Myocyte (in vitro differentiated cells): ENCODE data around the gene DEFB123. TPM values are rescaled to one million over a fixed set of nuclear protein-coding genes. Genes with fewer than 3 reads are reported as not detected.
"Not testable (repeated sequence)": the region's sequence is repeated elsewhere in the genome, so short reads cannot be mapped to it uniquely, and the experiment has no call there.

Experiments used
- DNase-seq: peaks from one replicate; pipeline ENCODE4 v3.0.0-alpha.2; 2012; ENCODE audit warnings: low read depth
- polyA plus RNA-seq: library from polyadenylated mRNA; unstranded; fragments of >200 nt; gene quantifications from one replicate; pipeline ENCODE4 v1.2.1, GENCODE V29; 2012; ENCODE audit warnings: missing spikeins
- total RNA-seq: library from RNA; depleted of rRNA; stranded (reverse); fragments of >200 nt; gene quantifications from 2 replicates; pipeline ENCODE4 v1.2.3, GENCODE V29; 2014

Gene DEFB123, protein sequence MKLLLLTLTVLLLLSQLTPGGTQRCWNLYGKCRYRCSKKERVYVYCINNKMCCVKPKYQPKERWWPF
- total RNA-seq: not detected in 2 replicates
- polyA plus RNA-seq: not detected

DNA sequence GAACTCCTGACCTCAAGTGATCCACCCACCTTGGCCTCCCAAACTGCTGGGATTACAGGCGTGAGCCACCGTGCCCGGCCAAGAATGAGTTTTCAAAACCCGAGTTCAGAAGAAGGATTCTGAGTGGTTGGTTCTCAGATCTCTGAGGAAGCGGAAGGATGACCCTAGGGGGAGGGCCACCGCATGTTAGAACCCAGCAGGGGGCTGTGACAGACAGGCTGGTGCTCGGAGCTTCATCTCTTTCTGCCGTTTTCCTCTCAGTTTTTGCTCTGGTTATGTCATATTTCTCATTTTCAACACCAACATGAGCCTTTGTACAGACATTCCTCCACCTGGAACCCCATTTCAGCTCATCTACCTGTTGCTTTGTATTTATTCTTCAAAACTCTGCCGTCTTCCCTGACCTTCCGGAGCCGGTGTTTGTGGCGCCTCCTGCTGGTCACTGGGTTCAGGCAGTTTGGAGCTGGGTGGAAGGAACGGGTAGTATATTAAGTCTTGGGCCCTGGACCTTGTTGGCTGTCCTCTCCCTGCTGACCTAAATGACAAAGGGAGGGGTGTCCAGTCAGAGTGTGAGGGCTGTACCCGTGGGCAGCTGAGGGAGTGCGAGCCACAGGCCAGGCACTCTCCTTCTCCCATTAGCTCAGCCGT, at the start of gene DEFB123:
Gene DEFB123, plus strand, starts transcription at position 621 of the 648 bp plus-strand sequence. CDS start 67 bp downstream, outside the sequence.
- DNase-seq: no peak

- DNase-seq: no peak
Observed at GRCh38 chr20:31392836-31393235, 47.6 kb upstream of the DEFB123 start.

DNA sequence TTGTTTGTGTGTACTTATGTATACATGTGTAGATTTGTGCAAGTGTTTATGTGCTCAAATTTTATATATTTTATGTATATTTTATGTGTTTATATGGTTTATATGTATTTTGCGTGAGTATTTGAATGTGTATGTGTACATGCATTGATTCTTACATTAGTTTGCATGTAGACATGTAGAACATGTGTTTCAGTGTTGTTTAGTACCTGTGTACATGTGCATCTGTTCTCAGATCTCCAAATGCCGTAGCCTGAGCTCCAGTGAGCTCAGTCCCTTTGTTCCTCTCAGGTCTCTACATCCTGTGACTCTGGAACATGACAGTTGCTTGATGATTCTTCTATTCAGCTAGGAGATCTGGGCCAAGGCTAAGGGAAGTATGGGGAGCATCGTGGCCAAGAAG, 45.5 kb upstream of the DEFB123 start:
- no peak for DNase-seq

GRCh38 chr20:31403886-31404285, 36.5 kb upstream of the DEFB123 start:
- DNase-seq: no peak

GRCh38 chr20:31406115-31406514, 34.3 kb upstream of the DEFB123 start, which contains the start of gene DEFB121:
DEFB121 (minus strand) TSS chr20:31406215; CDS start chr20:31406152, 63 bp downstream.
- no peak for DNase-seq

DNA sequence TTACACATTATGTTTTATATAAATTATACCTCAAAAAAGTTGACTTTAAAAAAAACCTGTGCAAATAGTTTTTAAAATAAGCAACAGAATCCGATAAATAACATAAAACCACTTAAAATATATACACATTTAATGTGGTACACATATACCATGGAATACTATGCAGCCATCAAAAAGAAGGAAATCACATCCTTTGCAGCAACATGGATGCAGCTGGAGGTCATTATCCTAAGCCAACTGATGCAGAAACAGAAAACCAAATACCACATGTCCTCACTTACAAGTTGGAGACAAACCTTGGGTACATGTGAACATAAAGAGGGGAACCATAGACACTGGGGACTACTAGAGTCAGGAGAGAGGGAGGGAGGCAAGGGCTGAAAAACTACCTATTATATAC, 30.4 kb upstream of the DEFB123 start:
- DNase-seq: no peak

DNA sequence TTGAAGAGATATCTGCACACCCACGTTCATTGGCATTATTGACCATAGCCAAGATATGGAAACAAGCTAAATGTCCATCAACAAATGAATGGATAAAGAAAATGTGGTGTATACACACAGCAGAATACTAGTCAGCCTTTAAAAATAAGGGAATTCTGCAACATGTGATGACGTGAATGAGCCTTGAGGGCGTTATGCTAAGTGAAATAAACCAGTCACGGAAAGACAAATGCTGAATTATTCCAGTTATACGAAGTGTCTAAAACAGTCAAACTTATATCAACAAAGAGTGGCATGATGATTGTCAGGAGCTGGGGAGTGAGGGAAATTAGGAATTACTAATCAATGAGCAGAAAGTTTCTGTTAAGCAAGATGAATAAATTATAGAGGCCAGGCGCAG, 26.1 kb upstream of the DEFB123 start:
- DNase-seq: no peak

GRCh38 chr20:31415653-31416052, 24.8 kb upstream of the DEFB123 start:
- no peak for DNase-seq

DNA sequence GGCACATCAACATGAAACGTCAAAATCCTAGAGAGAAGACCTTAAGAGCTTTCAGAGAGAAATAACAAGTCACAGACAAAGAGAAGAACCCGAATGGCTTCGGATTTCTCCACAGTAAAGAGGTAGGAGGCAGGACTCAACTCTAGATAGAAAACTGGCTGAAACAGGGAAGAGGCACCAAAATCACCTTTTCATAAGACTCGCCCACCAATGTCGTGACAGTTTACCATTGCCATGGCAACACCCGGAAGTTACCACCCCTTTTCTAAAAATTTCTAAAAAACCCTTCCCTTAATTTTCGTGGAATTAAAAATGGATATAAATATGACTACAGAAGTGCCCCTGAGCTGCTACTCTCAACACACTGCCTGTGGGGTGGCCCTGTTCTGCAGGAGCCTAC, 22.1 kb upstream of the DEFB123 start:
- DNase-seq: no peak

- no peak for DNase-seq
Observed at GRCh38 chr20:31425797-31426196, 14.6 kb upstream of the DEFB123 start.

DNA sequence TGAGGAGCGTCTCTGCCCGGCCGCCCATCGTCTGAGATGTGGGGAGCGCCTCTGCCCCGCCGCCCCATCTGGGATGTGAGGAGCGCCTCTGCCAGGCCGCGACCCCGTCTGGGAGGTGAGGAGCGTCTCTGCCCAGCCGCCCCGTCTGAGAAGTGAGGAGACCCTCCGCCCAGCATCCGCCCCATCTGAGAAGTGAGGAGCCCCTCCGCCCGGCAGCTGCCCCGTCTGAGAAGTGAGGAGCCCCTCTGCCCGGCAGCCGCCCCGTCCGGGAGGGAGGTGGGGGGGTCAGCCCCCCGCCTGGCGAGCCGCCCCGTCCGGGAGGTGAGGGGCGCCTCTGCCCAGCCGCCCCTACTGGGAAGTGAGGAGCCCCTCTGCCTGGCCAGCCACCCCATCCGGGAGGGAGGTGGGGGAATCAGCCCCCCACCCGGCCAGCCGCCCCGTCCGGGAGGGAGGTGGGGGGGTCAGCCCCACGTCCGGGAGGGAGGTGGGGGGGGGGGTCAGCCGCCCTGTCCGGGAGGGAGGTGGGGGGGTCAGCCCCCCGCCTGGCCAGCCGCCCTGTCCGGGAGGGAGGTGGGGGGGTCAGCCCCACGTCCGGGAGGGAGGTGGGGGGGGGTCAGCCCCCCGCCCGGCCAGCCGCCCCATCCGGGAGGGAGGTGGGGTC, 13.4 kb upstream of the DEFB123 start:
- not testable (repeated sequence) for DNase-seq

GRCh38 chr20:31427576-31427975, 12.9 kb upstream of the DEFB123 start:
- DNase-seq: not testable (repeated sequence)

GRCh38 chr20:31430568-31431115, 9.8 kb upstream of the DEFB123 start:
- no peak for DNase-seq

GRCh38 chr20:31446084-31446819, 5.8 kb downstream of the DEFB123 start:
- no peak for DNase-seq

GRCh38 chr20:31449511-31450414, 9.3 kb downstream of the DEFB123 start:
- no peak for DNase-seq

DNA sequence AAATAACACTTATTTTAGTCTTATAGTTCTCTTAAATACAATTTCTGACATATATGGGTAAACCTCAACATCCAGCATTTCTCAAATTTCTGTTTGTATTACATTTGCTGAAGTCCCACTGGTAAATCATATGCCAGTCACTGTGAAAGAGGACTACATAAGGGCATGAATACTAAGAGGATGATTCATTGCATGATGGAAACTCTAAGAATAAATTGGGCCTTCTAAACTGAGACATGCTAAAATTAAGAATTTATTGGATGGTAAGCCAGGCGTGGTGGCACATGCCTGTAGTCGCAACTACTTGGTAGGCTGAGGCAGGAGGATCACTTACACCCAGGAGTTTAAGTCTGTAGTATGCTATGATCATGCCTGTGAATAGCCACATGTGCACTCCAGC, 12.1 kb downstream of the DEFB123 start:
- DNase-seq: peak; percentile 70

GRCh38 chr20:31454361-31454760, 13.9 kb downstream of the DEFB123 start:
- no peak for DNase-seq

DNA sequence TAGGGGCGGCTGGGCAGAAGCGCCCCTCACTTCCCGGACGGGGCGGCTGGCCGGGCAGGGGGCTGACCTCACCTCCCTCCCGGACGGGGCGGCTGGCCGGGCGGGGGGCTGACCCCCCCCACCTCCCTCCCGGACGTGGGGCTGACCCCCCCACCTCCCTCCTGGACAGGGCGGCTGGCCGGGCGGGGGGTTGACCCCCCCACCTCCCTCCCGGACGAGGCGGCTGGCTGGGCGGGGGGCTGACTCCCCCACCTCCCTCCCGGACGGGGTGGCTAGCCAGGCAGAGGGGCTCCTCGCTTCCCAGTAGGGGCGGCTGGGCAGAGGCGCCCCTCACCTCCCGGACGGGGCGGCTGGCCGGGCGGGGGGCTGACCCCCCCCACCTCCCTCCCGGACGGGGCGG, 30.5 kb downstream of the DEFB123 start:
- not testable (repeated sequence) for DNase-seq

- no peak for DNase-seq
Observed at GRCh38 chr20:31472395-31473330, 32.2 kb downstream of the DEFB123 start.
